Activated T-cell treated with anti-CD3 and anti-CD28 coated beads for 48 hours (primary cell): ENCODE measurements around the gene ARHGEF19.
"Not testable (repeated sequence)": the region's sequence is repeated elsewhere in the genome, so short reads cannot be mapped to it uniquely, and the experiment has no call there.

ENCODE experiments used
- DNase-seq: peaks from one replicate; pipeline ENCODE4 v3.0.0-alpha.2; 2020; ENCODE audit warnings: low read depth

Gene ARHGEF19

DNA sequence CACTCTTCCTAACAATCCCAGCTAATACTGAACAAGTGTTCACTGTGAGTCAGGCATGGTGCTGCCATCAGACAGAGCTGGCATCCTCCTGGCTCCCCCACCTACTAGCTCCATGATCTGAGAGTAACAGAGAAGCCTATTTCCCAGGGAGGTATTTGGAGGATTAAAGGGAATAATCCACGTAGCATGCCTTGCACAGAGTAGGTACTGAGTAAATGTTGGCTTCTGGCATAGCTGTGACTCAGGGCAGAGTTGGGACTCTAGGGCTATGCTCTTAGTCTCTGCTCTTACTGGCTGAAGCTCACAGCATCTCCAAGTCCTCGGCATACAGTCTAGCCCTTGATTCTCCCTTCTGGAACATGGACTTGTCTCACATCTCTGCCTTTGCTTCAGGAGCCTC, 8.2 kb downstream of the ARHGEF19 start:
- DNase-seq, result no peak

DNA sequence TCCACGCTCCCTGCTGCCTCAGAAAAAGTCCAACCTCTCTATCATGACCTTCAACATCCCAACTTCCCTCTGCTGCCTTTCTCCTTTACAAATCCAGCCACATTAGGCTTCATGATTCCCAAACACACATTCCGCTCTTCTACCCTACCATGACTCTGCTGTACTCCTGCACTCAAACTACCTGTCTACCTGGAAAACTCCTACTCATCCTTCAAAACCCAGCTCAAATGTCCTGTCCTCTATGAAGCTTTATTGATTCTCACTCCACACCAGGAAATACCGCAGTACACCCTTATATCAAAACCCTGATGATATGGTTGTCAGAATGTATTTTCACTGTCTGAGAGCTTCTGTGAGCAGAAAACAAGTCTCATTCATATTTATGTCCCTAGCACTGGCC, 8.9 kb downstream of the ARHGEF19 start:
- no peak for DNase-seq

DNA sequence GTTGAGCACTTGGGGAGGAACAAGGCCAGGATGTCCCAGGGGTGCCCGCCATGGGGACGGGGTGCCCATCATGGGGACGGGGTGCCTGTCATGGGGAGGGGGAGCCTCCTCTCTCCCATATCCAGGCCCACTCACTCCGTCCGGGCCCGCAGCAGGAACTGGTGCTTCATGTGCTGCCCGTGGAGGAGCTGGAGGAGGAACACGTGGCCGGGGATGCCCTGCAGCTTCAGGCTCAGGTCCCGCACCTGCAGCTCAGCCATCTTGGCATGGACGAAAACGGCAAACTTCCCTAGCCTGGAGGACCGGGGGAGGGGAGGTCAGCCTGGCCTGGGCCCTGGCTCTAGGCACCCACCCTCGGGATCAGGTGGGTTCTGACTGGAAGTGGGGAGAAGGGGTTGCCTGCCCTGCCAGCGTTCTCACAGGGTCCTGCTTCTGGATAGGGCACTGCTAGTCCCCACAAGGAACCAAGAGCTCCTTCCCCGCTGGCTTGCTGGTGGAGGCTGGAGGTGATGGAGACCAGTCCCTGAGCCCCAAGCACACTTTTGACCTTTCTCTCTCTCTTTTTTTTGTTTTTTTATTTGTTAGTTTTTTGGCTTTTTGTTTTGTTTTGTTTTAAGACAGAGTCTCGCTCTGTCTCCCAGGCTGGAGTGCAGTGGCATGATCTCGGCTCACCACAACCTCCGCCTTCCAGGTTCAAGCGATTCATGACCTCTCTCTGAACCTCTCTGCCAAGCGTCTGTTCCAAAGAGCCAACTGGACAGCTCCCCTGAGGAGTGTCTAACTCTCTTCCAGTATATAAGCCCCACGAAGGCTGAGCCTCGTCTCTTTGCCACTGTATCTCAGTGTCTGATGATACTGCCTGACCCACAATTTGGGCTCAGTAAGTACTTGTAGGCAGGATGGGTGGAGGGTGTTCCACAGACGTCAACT, 9.9 kb downstream of the ARHGEF19 start:
- DNase-seq, result no peak

DNA sequence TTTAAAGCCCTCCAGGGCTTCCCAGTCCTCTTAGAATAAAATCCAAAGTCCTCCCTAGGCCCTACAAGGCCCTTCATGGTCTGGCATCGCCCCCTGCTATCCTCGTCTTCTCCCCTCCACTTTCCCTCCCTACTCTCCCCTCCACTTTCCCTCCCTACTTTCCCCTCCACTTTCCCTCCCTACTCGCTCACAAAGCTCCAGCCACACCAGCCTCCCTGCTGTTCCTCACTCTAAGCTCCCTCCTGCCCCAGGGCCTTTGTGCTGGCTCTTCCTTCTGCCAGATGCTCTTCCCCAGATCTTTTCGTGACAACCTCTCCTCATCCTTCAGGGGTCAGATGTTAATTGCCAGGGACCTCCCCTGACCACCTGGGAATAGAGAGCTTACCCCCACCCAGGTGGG, 12.8 kb downstream of the ARHGEF19 start:
- DNase-seq, result no peak

DNA sequence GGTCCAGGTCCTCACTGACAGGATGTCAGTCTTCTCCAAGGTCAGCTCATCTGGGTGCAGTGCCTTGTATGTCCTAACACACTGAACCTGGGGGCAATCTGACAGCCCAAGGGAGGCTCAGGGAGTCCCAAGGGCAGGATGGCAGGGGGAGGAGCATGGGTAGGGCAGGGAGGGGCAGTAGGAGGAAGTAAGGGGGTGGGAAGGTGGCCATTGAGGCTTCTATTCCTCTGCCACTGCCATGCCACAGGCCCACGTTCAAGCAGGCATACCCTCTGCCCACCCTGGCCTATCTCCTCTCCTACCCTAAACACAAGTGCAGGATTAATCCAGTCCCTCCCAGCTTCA, 13.3 kb downstream of the ARHGEF19 start:
- no peak for DNase-seq

DNA sequence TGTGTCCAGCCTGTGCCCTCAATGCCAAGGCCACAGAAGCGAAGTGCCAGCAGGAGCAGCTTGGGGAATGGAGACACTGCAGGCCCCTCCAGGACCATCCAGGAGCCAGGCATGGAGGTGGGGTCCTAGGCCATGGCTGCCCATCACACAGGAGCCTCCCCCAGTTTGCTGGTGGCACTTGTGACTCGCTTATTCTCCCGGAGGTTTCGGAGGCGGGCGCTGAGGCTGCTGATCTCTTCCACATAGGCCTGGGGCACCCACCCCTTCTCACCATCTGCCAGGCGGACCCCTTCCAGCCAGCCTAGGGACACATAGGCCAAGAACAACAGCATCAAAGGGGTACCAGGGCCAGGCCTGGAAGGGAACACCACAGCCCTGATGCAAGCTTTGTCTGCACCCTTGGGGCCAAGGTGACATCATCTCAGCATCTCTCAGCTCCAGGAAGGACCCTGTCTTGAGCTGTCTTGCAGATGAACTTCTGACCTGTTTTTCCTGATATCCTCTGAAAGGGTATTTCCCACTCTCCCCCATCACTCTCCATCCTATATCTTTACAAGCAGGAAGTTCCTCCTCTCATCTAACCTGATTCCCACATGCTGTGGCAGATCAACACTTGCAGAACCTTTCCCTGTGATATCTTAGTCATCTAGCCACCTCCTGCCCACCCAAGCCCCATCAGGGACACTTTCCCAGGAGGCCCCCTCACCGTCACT, 13.9 kb downstream of the ARHGEF19 start:
- no peak for DNase-seq

DNA sequence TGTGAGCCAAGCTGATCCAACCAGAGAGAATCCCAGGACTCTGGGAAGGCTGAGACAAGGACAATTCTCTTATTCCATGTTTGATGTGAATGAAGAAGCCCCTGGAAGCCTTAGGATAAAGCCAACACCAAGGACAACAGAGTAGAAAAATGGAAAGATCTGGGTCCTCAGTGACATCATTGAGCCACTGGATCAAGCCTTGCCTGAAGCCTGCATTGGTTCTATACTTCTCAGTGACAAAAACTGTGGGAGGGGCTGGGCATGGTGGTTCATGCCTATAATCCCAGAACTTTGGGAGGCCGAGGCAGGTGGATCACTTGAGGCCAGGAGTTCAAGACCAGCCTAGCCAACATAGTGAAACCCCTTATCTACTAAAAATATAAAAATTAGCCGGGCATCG, 15.6 kb downstream of the ARHGEF19 start:
- DNase-seq, result no peak

DNA sequence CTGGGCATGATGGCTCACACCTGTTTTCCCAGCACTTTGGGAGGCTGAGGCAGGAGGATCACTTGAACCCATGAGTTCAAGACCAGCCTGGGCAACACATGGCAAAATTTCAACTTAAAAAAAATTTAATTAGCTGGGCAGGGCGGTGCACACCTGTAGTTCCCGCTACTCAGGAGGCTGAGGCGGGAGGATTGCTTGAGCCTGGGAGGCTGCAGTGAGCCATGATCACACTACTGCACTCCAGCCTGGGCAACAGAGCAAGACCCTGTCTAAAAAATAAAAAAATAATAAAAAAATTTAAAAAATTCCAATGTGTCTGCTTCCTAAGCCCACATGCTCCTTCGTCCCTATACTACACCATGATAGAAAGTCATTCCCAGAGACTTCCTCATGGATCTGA, 16.3 kb downstream of the ARHGEF19 start:
- DNase-seq, result not testable (repeated sequence)

DNA sequence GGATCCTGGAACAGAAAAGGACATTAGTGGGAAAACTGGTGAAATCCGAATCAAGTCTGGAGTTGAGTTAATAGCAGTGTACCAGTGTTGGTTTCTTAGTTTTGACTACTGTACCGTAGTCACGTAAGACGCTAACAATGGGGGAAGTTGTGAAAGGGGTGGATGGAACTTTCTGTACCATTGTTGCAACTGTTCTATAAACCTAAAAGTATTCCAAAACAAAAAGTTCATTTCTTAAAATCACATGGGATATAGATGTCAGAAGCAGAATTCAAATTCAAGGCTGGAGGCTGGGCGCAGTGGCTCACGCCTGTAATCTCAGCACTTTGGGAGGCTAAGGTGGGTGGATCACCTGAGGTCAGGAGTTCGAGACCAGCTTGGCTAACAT, 16.9 kb downstream of the ARHGEF19 start:
- no peak for DNase-seq

DNA sequence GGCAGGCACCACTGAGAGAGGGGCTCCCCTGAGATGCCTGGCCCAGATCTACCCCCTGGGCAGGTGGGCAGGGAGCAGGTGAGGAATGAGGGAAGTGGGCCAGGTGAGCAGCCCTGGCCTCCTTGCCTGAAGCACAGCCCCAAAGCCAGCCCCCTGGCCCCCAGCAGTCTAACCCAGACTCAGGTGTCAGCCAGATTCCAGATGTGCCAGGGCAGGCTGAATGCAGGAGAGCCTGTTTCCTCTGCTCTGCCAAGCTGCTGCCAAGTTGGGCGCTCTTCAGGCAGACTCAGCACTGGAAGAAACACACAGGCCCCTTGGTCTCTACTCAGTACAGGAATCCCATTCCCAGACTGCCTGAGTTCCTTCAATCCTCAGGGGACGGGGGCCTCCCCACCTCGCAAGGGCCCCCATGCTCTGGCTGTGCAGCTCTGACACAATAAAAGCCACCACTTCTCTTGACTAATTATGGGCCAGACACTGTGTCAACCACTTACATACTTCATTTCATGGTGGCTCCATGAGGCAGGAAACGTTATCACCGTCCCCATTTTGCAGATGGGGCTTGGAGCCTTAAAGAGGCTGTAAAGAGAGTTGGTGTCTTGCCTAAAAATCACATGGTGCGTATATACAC, 20.4 kb downstream of the ARHGEF19 start:
- no peak for DNase-seq

DNA sequence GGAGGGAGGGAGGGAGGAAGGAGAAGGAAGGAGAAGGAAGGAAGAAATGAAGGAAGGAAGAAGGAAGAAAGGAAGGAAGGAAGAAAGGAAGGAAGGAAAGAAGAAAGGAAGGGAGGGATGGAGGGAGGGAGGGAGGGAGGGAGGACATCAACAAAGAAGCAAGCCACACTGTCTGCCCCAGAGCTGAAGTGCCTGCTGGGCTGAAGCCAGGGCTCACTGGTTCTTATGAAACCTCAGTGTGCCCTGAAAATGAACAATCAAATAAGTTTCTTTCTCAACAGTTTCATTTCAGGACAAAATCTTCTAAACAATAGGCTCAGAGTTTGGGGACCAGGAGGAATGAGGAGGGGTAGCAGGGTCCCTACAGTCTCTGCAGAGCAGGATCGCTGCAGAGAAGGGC, 21.1 kb downstream of the ARHGEF19 start:
- no peak for DNase-seq

DNA sequence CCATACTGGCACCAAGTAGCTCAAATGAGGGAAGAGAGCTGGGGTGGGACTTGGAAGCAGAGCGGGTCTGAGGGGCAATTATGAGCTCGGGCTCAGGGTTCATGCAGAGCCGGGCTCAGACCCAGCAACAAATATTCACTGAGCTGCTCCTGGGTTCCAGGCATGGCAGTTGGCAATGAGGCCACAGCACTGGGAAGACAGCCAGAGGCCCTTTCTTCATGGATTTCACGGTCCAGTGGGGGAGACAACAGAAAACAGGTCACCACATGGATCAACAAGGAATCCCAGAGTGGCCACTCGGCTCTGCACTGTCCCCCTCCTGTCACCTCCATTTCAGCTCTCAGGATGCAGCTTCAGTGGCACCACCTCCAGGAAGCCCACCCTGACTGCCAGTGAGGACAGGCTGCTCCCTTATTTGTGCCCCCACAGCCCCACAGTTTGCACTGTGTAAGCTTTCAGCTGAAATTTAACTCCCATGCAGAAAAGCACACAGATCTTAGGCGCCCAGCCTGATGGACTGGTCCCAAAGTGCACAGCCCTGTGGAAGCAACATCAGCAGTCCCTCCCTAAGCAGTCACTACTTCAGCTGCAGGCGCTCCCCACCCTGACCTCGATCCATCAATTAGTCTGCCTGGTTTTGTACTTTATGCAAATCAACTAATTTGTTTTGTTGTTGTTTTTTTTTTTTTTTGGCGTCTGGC, 22.4 kb downstream of the ARHGEF19 start:
- DNase-seq, result no peak

DNA sequence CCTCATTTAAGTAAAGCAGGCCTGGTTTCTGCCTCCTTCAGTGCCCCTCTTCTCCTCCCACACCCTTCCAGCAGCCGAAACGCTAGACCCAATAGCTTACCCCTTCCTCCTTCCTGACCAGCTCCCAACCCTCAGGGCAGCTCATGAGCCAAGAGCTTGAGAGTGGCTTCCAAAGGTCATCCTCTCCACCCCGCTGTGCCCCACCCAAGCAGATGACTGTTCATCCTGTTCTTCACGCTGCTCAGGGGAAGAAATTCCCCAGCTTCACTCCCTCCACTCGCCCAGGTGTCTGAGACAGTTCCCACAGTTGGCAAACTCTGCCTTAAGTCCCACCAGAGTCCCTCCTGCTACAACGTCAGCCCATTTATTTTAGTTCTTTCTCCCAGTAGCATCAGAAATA, 23.4 kb downstream of the ARHGEF19 start:
- no peak for DNase-seq

DNA sequence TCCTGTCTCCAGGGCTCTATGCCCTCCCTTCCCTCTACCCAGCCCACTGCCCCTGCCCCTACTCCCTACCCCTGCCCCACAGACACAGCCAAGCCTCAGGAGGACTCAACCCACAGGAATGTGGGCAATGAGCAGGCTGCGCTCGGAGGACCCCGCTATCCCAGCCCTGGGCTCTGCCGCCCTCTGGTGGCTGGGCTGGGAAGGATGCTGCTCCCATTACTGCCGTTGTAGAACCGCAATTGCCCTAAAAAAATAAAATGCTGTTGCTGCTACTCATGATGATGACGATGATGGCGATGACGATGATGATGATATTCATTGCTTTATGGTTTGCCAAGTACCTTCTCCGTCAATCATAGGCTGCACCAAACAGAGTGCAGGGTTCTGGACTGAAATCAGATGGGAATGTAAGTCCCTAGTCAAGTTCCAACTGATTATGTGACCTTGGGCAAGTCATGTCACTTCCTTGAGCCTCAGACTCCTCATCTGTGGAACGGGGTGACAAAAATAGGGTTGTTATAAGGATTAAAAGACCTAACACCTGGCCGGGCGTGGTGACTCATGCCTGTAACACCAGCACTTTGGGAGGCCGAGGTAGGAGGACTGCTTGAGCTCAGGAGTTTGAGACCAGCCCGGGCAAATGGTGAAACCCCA, 24.6 kb downstream of the ARHGEF19 start:
- DNase-seq, result peak; percentile 76

DNA sequence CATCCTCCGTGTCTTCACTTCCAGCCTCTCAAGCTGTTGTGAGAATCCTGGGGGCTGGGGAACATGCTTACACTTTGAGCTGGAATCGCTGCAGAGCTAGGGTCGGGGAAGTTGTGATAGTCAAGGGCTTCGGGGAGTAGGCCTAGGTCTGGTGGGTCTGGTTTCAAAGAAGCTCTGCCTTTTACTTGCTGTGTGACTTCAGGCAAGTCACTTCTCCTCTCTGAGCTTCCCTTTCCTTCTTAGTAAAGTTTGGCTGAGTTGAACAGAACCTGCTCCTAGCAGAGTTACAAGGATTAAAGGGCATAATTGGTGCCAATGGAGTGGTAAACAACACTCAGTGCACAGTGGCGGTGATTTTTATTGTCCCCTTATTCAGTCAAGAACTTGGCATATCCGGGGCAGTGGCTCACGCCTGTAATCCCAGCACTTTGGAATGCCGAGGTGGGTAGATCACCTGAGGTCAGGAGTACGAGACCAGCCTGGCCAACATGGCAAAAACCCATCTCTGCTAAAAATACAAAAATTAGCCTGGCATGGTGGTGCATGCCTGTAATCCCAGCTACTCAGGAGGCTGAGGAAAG, 25.7 kb downstream of the ARHGEF19 start:
- DNase-seq, result no peak

DNA sequence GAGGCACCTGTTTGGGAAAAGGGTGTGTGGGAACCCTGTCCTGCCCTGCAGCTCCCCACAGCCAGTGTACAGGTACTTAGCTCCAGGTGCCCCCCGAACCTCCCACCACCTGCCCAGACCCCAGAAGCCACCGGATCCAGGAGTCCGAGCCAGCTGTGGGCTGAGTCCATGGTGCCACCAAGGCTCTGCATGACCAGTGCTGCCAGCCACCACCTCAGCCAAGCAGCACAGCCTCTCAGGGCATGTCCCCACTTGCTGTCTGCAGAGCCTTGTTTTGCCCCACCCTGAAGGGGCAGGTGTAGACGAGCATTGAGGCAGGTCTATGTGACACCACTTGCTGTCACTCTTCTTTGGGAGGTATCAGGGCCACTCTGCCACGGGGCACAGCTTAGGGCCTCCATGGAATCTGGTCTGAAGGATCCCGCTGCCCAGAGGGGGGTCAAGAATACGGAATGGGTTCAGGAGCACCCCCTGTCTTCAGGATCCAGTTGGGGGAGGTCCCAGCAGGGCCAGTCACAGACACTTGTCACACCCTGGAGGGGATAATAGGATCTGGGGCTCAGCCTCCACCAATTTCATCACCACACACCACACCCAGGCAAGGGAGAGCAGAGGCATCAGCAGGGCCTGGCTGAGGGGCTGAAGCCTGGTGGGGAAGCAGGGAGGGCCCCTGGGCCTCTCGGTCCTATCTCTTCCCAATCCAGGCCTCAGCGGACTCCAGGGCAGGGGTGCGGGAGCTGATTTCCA, 27.7 kb downstream of the ARHGEF19 start:
- DNase-seq, result no peak

DNA sequence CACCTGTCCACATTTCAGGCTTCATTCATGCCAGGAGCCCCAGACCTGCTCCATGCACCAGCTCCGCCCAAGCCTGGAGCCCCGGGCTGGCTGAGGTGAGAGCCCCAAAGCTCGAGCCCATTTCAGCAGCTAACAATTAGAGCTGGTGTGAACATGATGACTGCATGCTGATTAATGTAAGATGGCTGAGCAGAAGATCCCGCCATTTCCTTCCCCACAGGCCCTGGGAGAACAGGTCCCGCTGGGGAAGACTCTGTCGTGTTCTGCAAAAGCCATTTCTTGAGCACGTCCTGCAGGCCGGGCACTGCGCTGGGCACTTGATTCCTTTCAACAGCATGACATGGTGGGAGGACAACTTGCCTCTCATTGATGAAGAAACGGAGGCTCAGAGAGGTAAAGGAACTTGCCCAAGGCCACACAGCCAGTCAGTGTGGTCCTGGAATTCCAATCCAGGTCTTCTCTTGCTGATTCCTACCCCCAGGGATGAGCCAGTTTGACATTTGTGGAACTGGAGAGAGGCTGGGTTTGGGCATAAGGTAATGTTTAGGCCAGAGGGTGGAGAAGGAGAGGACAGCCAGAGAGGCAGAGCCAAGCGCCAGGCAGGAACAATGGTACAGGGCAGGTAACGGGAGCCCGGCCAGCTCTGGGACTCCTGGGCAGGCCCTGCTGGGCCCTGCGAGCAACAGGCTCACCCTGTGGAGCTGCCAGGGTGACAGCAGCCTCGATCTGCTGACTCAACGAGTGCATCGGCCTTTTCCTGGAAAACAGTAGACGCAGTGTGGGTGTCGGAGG, 28.5 kb downstream of the ARHGEF19 start:
- no peak for DNase-seq

DNA sequence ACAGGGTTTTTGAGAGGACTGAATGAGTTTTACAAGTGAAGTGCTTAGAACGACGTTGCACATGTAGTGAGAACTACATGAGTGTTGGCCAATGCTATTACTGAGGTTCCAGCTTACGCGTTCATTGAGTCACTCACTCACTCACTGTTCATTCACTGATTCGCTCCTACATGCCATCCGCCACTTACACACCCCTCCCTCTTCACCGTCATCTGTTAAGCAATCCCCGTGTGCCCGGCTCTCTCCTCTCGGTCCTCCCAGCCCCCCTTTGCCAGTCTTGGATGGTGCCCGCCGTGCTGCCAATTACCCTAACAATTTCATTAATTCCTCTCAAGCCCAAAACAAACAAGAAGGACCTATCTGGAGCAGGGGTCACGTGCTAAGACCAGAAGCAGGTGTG, 29.3 kb downstream of the ARHGEF19 start:
- no peak for DNase-seq

DNA sequence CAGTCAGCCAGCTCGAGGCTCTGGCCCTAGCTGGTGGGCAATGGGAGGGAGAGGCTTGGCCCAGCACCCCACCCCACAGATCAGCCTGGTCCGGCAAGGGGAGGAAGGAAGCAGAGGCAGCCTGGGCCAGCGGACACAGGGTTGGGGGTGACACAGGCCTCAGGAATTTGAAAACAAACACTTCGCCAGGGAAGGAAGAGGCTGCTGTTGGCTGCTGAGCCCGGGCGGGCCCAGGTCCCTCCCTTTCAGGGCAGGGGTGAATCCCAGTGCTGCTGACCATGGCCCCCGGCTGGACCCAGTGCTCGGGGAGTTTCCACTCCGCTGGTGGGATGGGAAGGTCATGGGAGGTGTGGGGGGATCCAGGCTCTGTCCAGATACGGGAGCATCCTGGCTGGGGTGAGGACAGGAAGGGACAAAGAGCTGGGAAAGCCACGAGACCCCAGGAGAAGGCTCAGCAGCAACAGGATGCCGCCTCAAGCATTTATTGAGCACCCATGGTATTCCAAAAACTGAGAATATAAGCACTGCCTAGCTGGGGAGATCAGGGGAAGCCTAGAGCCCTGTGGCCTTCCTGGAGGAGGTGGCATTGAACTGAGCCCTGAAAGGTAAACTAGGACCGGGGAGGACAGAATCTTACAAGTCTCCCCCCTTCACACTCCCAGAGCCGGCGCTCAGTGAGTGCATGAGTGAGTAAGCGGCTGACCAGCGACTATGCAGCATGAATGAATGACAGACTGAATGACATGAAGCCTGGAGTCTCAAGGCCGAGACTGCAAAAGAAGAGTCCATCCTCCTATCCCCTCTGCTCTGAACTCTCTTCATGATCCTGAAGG, 30.3 kb downstream of the ARHGEF19 start:
- DNase-seq, result no peak
